Activated naive CD8-positive, alpha-beta T cell treated with anti-CD3 and anti-CD28 coated beads for 36 hours (primary cell): ENCODE results near the gene KDM2A. TPM values are rescaled to one million over a fixed set of nuclear protein-coding genes. Genes with fewer than 3 reads are reported as not detected.
"Not testable (repeated sequence)": the region's sequence is repeated elsewhere in the genome, so short reads cannot be mapped to it uniquely, and the experiment has no call there.

Experiments
- DNase-seq: peaks from one replicate; pipeline ENCODE4 v3.0.0; 2021
- H3K27ac Mint-ChIP-seq: one replicate; pipeline ENCODE4 v1.8.0; 2022; ENCODE audit warnings: mild to moderate bottlenecking, moderate library complexity, mixed read lengths
- H3K27me3 Mint-ChIP-seq: one replicate; pipeline ENCODE4 v1.8.0; 2022; ENCODE audit warnings: mild to moderate bottlenecking, mixed read lengths
- H3K36me3 Mint-ChIP-seq: one replicate; pipeline ENCODE4 v1.8.0; 2021; ENCODE audit warnings: mild to moderate bottlenecking, mixed read lengths
- H3K4me1 Mint-ChIP-seq: one replicate; pipeline ENCODE4 v1.8.0; 2021; ENCODE audit warnings: mixed read lengths
- H3K4me3 Mint-ChIP-seq: one replicate; pipeline ENCODE4 v1.8.0; 2022; ENCODE audit warnings: mild to moderate bottlenecking, moderate library complexity, mixed read lengths
- H3K9me3 Mint-ChIP-seq: one replicate; pipeline ENCODE4 v1.8.0; 2022; ENCODE audit warnings: mixed read lengths
- total RNA-seq, 2 experiments: library from RNA; stranded (reverse); gene quantifications; one replicate each; pipeline ENCODE4 v1.2.3, GENCODE V29; 2021

The KDM2A gene
- total RNA-seq, 2 experiments from 2014 or later, result 77.4 to 80.9 TPM

DNA sequence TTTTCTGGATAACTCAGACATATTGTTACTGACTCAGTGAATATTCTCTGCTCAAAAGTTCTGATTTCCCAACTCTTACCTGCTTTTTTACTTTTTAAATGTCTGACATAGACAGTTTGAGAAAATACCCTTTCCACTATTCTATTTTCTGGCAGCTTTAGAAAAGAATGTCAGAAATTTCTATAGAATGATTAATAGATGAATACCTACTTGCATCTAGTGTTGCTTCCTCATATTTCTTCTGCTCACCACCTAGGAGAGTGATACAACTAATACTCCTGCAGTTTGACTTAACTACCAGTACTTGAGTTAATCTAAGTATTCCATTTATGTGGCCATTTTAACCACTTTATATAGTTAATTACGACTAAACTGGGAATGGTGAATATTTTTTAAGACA is 55.2 kb downstream of the KDM2A start:
- Mint-ChIP-seq H3K4me1 (peaks cover 27% of the 10 kb centered on the region), H3K9me3 (no peaks in the 10 kb centered on the region), H3K36me3 (peaks cover 5% of the 10 kb centered on the region), H3K27me3 (no peaks in the 10 kb centered on the region), H3K27ac (no peak overlapping the region), H3K4me3 (no peak overlapping the region)
- DNase-seq, result no peak

GRCh38 chr11:67177399-67178281 is 58.6 kb downstream of the KDM2A start:
- H3K36me3 Mint-ChIP-seq, result peaks cover 3% of the 10 kb centered on the region
- no peaks in the 10 kb centered on the region for H3K9me3 Mint-ChIP-seq
- H3K27me3 Mint-ChIP-seq, result no peaks in the 10 kb centered on the region
- no peak for DNase-seq
- H3K4me1 Mint-ChIP-seq, result peaks cover 25% of the 10 kb centered on the region
- H3K4me3 Mint-ChIP-seq, result no peak overlapping the region
- no peak overlapping the region for H3K27ac Mint-ChIP-seq

DNA sequence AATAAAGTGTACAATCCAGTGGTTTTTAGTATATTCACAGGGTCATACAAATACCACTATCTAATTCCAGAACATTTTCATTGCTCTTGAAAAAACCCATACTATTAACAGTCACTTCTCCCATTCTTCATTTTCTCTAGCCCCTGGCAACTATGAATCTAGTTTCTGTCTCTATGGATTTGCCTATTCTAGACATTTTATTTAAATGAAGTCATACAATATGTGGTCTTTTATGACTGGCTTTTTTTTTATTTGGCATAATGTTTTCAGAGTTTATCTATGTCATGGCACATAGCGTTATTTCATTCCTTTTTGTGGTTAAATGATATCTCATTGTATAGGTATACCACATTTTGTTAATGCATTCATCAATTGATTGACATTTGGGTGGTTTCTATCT is 59.4 kb downstream of the KDM2A start:
- no peak for DNase-seq
- H3K9me3 Mint-ChIP-seq, result no peaks in the 10 kb centered on the region
- peaks cover 9% of the 10 kb centered on the region for H3K36me3 Mint-ChIP-seq
- H3K4me3 Mint-ChIP-seq, result no peak overlapping the region
- no peaks in the 10 kb centered on the region for H3K27me3 Mint-ChIP-seq
- no peak overlapping the region for H3K27ac Mint-ChIP-seq
- peaks cover 25% of the 10 kb centered on the region for H3K4me1 Mint-ChIP-seq

DNA sequence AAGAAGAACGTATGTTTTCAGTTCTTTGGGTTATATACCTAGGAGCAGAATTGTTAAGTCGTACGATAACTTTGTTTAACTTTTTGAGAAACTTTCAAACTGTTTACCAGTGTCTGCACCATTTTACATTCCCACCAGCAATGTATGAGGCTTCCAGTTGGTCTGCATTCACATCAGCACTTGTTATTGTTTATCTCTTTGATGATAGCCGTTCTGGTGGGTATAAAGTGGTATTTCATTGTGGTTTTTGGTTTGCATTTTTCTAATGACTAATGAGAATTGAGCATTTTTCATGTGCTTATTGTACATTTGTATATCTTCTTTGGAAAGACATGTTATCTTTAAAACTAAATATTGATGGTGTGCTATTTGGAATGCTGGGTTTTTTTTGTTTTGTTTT is 59.8 kb downstream of the KDM2A start:
- Mint-ChIP-seq H3K27ac (no peak overlapping the region), H3K36me3 (peaks cover 9% of the 10 kb centered on the region), H3K4me3 (no peak overlapping the region), H3K9me3 (no peaks in the 10 kb centered on the region), H3K27me3 (no peaks in the 10 kb centered on the region), H3K4me1 (peaks cover 25% of the 10 kb centered on the region)
- DNase-seq, result no peak

GRCh38 chr11:67179892-67180490 is 60.9 kb downstream of the KDM2A start:
- Mint-ChIP-seq H3K36me3 (peaks cover 9% of the 10 kb centered on the region), H3K27ac (no peak overlapping the region)
- DNase-seq, result no peak

DNA sequence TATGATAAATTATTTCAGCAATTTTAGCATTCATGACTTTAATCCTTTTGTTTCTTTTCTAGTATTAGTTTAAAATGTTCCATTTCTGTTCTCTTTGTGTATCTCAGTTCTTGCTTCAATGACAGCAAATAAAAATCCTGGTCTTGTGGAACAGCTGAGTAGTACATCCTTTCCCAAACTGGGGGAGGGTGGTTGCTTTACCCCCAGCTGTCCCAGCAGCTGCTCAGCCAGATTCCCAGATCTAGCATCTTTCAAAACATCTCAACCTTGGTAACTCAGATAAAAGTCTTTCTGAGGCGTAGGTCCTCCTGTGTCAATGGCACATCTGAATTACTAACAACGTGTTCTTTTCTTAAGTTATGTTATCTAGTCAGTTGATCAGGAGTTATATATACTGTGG is 75.0 kb downstream of the KDM2A start:
- Mint-ChIP-seq H3K27ac (no peak overlapping the region), H3K4me3 (no peak overlapping the region), H3K27me3 (no peaks in the 10 kb centered on the region), H3K9me3 (no peaks in the 10 kb centered on the region), H3K36me3 (peaks cover 7% of the 10 kb centered on the region), H3K4me1 (peaks cover 4% of the 10 kb centered on the region)
- DNase-seq, result no peak

More at GRCh38 chr11:67179892-67180490, 60.9 kb downstream of the KDM2A start:
- H3K4me1 Mint-ChIP-seq, result peaks cover 21% of the 10 kb centered on the region
- H3K9me3 Mint-ChIP-seq, result no peaks in the 10 kb centered on the region
- H3K27me3 Mint-ChIP-seq, result no peaks in the 10 kb centered on the region
- H3K4me3 Mint-ChIP-seq, result no peak overlapping the region

DNA sequence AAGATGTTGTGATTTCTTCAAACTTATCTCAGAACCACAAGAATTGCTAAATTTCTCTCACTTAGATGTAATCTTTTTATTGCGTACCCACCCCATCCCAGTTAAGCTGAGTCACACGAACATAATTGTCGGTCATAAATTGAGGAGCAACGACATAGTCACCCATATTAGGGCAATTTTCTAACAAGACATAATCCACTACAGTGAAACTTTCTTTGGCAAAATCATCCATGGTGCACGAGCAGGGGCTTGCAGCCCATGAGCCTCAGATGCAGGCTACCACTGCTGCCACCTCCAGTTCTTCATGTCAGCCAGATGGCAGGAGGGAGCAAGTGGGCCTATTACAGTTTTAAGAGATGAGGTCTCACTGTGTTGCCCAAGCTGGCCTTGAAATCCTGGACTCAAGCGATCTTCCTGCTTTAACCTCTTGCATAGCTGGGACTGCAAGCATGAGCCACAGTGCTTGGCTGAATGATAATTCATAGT is 77.0 kb downstream of the KDM2A start:
- DNase-seq, result no peak
- Mint-ChIP-seq H3K36me3 (peaks cover 3% of the 10 kb centered on the region), H3K27me3 (no peaks in the 10 kb centered on the region), H3K9me3 (no peaks in the 10 kb centered on the region), H3K4me1 (peaks cover 2% of the 10 kb centered on the region), H3K27ac (no peak overlapping the region), H3K4me3 (no peak overlapping the region)

- Mint-ChIP-seq H3K4me1 (peaks cover 2% of the 10 kb centered on the region), H3K36me3 (peaks cover 8% of the 10 kb centered on the region), H3K27me3 (no peaks in the 10 kb centered on the region), H3K4me3 (no peak overlapping the region), H3K9me3 (no peaks in the 10 kb centered on the region), H3K27ac (no peak overlapping the region)
- DNase-seq, result no peak
Measured at GRCh38 chr11:67197606-67198005, 78.5 kb downstream of the KDM2A start.

GRCh38 chr11:67198781-67199180 is 79.7 kb downstream of the KDM2A start:
- H3K27me3 Mint-ChIP-seq, H3K4me1 Mint-ChIP-seq, DNase-seq, H3K9me3 Mint-ChIP-seq, H3K36me3 Mint-ChIP-seq, H3K4me3 Mint-ChIP-seq: not testable (repeated sequence)
- H3K27ac Mint-ChIP-seq, result peak overlapping the region; percentile 34

DNA sequence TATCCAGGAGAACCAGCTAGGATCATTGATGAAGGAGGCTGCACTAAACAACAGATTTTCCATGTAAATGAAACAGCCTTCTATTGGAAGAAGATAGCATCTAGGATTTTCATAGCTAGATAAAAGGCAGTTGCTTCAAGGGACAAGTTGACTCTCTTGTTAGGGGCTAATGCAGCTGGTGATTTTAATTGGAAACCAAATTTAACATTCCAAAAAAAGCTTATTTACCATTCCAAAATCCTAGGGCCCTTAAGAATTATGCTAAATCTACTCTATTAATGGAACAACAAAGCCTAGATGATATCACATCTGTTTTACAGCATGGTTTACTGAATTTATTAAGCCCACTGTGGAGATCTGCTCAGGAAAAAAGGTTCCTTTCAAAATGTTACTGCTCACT is 80.7 kb downstream of the KDM2A start:
- peaks cover 8% of the 10 kb centered on the region for H3K36me3 Mint-ChIP-seq
- DNase-seq, result no peak
- no peak overlapping the region for H3K27ac Mint-ChIP-seq
- no peaks in the 10 kb centered on the region for H3K9me3 Mint-ChIP-seq
- no peak overlapping the region for H3K4me3 Mint-ChIP-seq
- no peaks in the 10 kb centered on the region for H3K27me3 Mint-ChIP-seq
- H3K4me1 Mint-ChIP-seq, result peaks cover 2% of the 10 kb centered on the region

DNA sequence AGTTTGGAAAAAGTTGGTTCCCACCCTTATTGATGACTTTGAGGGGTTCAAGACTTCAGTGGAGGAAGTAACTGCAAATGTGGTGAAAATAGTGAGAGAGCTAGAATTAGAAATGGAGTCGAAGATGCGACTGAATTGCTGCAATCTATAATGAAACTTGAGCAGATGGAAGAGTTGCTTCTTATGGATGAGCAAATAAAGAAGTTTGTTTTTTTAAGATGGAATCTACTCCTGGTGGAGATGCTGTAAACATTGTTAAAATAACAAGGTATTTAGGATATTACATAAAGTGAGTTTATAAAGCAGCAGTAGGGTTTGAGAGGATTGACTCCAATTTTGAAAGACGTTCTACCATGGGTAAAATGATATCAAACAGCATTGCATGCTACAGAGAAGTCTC is 83.0 kb downstream of the KDM2A start:
- Mint-ChIP-seq H3K9me3 (no peaks in the 10 kb centered on the region), H3K27me3 (no peaks in the 10 kb centered on the region), H3K27ac (no peak overlapping the region), H3K4me3 (no peak overlapping the region), H3K4me1 (peaks cover 2% of the 10 kb centered on the region), H3K36me3 (peaks cover 10% of the 10 kb centered on the region)
- no peak for DNase-seq

GRCh38 chr11:67204822-67205221 is 85.8 kb downstream of the KDM2A start:
- H3K4me3 Mint-ChIP-seq, result no peak overlapping the region

DNA sequence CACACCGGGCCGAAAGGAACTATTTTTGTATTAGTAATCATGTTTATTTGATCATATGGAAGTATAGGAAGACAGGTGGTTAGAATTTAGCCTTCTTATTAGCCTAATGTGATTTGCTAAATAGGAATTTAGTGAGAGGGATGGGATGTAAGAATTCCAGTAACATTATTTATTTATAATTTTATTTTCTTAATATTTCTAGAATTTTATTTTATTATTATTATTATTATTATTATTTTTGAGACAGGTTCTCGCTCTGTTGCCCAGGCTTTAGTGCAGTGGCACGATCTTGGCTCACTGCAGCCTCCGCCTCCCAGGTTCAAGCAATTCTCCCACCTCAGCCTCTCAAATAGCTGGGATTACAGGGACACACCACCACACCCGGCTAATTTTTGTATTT is 90.2 kb downstream of the KDM2A start:
- not testable (repeated sequence) for H3K27ac Mint-ChIP-seq

More at GRCh38 chr11:67204822-67205221, 85.8 kb downstream of the KDM2A start:
- Mint-ChIP-seq H3K27me3 (no peaks in the 10 kb centered on the region), H3K4me1 (no peaks in the 10 kb centered on the region), H3K9me3 (no peaks in the 10 kb centered on the region), H3K36me3 (peaks cover 14% of the 10 kb centered on the region), H3K27ac (no peak overlapping the region)
- no peak for DNase-seq

DNA sequence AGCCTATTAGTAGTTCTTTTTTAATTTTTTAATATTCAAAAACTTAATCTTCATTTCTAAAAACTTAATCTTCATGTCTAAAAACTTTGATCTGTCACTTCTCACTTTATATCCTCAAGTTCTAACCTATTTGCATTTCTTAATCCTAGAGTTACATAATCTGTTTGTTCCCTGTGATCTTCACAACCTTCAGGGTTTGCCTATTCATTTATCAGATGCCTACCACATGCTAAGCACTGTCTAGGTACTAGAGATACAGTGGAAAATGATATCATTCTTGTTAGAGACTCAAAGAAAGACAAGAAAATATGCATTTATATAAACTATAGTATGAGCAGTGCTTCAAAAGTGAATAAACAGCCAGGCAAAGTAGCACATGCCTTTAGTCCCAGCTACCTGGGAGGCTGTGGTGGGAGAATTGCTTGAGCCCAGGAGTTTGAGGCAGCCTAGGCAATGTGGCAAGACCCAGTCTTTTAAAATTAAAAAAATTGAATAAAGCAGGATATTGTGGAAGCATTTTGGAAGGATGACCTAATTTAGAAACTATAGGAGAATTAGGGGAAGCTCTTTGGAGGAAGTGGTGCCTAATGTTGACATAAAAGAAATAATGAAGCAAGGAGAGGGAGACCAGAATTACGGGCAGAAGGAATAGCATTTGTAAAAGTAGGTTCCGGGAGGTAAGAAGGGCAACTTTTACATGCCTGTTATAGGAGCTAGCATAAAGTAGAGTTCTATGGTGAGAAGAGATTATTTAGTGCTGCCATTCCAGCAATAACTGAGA is 92.8 kb downstream of the KDM2A start:
- DNase-seq, result no peak
- no peak overlapping the region for H3K4me3 Mint-ChIP-seq
- peaks cover 23% of the 10 kb centered on the region for H3K36me3 Mint-ChIP-seq
- no peaks in the 10 kb centered on the region for H3K9me3 Mint-ChIP-seq
- H3K4me1 Mint-ChIP-seq, result peaks cover 14% of the 10 kb centered on the region
- no peak overlapping the region for H3K27ac Mint-ChIP-seq
- H3K27me3 Mint-ChIP-seq, result no peaks in the 10 kb centered on the region

More for the DNA sequence above, 90.2 kb downstream of the KDM2A start:
- not testable (repeated sequence) for DNase-seq, H3K4me3 Mint-ChIP-seq, H3K27me3 Mint-ChIP-seq, H3K9me3 Mint-ChIP-seq
- H3K36me3 Mint-ChIP-seq, result peaks cover 12% of the 10 kb centered on the region
- peaks cover 14% of the 10 kb centered on the region for H3K4me1 Mint-ChIP-seq

GRCh38 chr11:67213178-67213621 is 94.1 kb downstream of the KDM2A start:
- Mint-ChIP-seq H3K27me3 (no peaks in the 10 kb centered on the region), H3K9me3 (no peaks in the 10 kb centered on the region), H3K27ac (no peak overlapping the region), H3K4me1 (peaks cover 14% of the 10 kb centered on the region), H3K4me3 (no peak overlapping the region), H3K36me3 (peaks cover 22% of the 10 kb centered on the region)
- no peak for DNase-seq
